ENCODE measurements around the gene WDR18. TPM values are rescaled to one million over a fixed set of nuclear protein-coding genes. Genes with fewer than 3 reads are reported as not detected.
"Not testable (repeated sequence)": the region's sequence is repeated elsewhere in the genome, so short reads cannot be mapped to it uniquely, and the experiment has no call there.

Gene WDR18
- total RNA-seq, 6 donors from 2014 or later: 29.2 to 122 (median 38.6) TPM

- Histone ChIP-seq H3K36me3 (peaks cover 0 to 15% (median 2%) of the 10 kb centered on the region in 4 donors), H3K4me1 (peaks cover 18 to 38% (median 35%) of the 10 kb centered on the region in 4 donors), H3K27ac (no peak overlapping the region), H3K9me3 (no peaks in the 10 kb centered on the region), H3K4me3 (no peak overlapping the region), H3K27me3 (no peaks in the 10 kb centered on the region)
- DNase-seq (no peak), ATAC-seq (ENCODE audit: low FRiP score in 2 of 2) (no peak)
- no peak for TF ChIP-seq POLR2A (IDR thresholded peaks at IDR 0.05)
- TF ChIP-seq POLR2AphosphoS5 (IDR thresholded peaks at IDR 0.05): no peak
- no peak for TF ChIP-seq CTCF (IDR thresholded peaks at IDR 0.05)
- TF ChIP-seq EP300 (IDR thresholded peaks at IDR 0.05): no peak
- WGBS, 2 donors: 77 to 81% methylated on average over 9 to 26 of the region's 27 CpGs
These were observed 27.2 kb upstream of the WDR18 start for GRCh38 chr19:956766-957440.

- not testable (repeated sequence) for ATAC-seq (ENCODE audit: low FRiP score in 2 of 2)
- 90 to 95% methylated on average over 9 of the region's 9 CpGs for WGBS, 2 donors
These were observed 26.6 kb upstream of the WDR18 start for GRCh38 chr19:957578-957977.

GRCh38 chr19:958967-959855 lies 24.9 kb upstream of the WDR18 start:
- no peak for DNase-seq
- 89 to 90% methylated on average over 36 of the region's 36 CpGs for WGBS, 2 donors

More at GRCh38 chr19:957578-957977, 26.6 kb upstream of the WDR18 start:
- Histone ChIP-seq H3K4me1 (peaks cover 20 to 41% (median 32%) of the 10 kb centered on the region in 4 donors), H3K36me3 (peaks cover 0 to 15% (median 2%) of the 10 kb centered on the region in 4 donors)
- H3K27me3 ChIP-seq, H3K27ac ChIP-seq, H3K9me3 ChIP-seq, H3K4me3 ChIP-seq, DNase-seq: not testable (repeated sequence)

GRCh38 chr19:960020-960419 lies 24.1 kb upstream of the WDR18 start:
- WGBS, 2 donors: 70 to 82% methylated on average over 4 to 11 of the region's 12 CpGs
- Histone ChIP-seq H3K4me3 (no peak overlapping the region), H3K27ac (no peak overlapping the region), H3K9me3 (no peaks in the 10 kb centered on the region), H3K27me3 (no peaks in the 10 kb centered on the region), H3K36me3 (peaks cover 3 to 23% (median 12%) of the 10 kb centered on the region in 4 donors), H3K4me1 (peaks cover 4 to 25% (median 17%) of the 10 kb centered on the region in 4 donors)
- ATAC-seq (ENCODE audit: low FRiP score in 2 of 2) (no peak), DNase-seq (no peak)
- no peak for TF ChIP-seq POLR2A (IDR thresholded peaks at IDR 0.05)
- no peak for TF ChIP-seq CTCF (IDR thresholded peaks at IDR 0.05)
- no peak for TF ChIP-seq POLR2AphosphoS5 (IDR thresholded peaks at IDR 0.05)
- no peak for TF ChIP-seq EP300 (IDR thresholded peaks at IDR 0.05)

More at GRCh38 chr19:958967-959855, 24.9 kb upstream of the WDR18 start:
- Histone ChIP-seq H3K9me3 (no peaks in the 10 kb centered on the region), H3K27ac (no peak overlapping the region), H3K4me1 (peaks cover 4 to 28% (median 18%) of the 10 kb centered on the region in 4 donors), H3K27me3 (no peaks in the 10 kb centered on the region), H3K36me3 (peaks cover 0 to 15% (median 6%) of the 10 kb centered on the region in 4 donors), H3K4me3 (no peak overlapping the region)
- ATAC-seq (ENCODE audit: low FRiP score in 2 of 2): no peak
- TF ChIP-seq CTCF (IDR thresholded peaks at IDR 0.05) (no peak), EP300 (IDR thresholded peaks at IDR 0.05) (no peak), POLR2AphosphoS5 (IDR thresholded peaks at IDR 0.05) (no peak), POLR2A (IDR thresholded peaks at IDR 0.05) (no peak)

- Histone ChIP-seq H3K4me3 (no peak overlapping the region), H3K9me3 (no peaks in the 10 kb centered on the region), H3K36me3 (peaks cover 3 to 29% (median 15%) of the 10 kb centered on the region in 4 donors), H3K4me1 (peaks cover 4 to 25% (median 17%) of the 10 kb centered on the region in 4 donors), H3K27ac (no peak overlapping the region), H3K27me3 (no peaks in the 10 kb centered on the region)
- no peak for TF ChIP-seq POLR2A (IDR thresholded peaks at IDR 0.05)
- no peak for TF ChIP-seq POLR2AphosphoS5 (IDR thresholded peaks at IDR 0.05)
- TF ChIP-seq CTCF (IDR thresholded peaks at IDR 0.05): no peak
- TF ChIP-seq EP300 (IDR thresholded peaks at IDR 0.05): no peak
- no peak for DNase-seq
- WGBS, 2 donors: 70% methylated on average over 8 of the region's 8 CpGs; no CpG with 5 or more reads in 1 of the 2 donors
- ATAC-seq (ENCODE audit: low FRiP score in 2 of 2): no peak
These were observed 23.6 kb upstream of the WDR18 start for GRCh38 chr19:960601-960938.

Data from upper lobe of left lung (tissue), 6 donors.